IMR-90 (cell line): ENCODE data around the gene TNS1.

ENCODE experiments used
- BHLHE40 ChIP-seq: fragments of 150-350 bp; IDR thresholded peaks from 2 replicates; pipeline ENCODE4 v1.6.1; 2016; ENCODE audit warnings: mild to moderate bottlenecking, low read depth, low read length
- CEBPB ChIP-seq: IDR thresholded peaks from 2 replicates; pipeline ENCODE4 v1.6.1; 2012; ENCODE audit warnings: low read depth, low read length, improper control_type of control experiment
- CTCF ChIP-seq: conservative IDR thresholded peaks from 2 replicates; pipeline ENCODE4 v1.5.1; 2012; ENCODE audit warnings: mild to moderate bottlenecking, low read depth, low read length, improper control_type of control experiment
- FOS ChIP-seq: fragments of 150-350 bp; IDR thresholded peaks from 2 replicates; pipeline ENCODE4 v1.6.1; 2016; ENCODE audit warnings: low read depth, low read length
- MAFK ChIP-seq: IDR thresholded peaks from 2 replicates; pipeline ENCODE4 v1.6.1; 2012; ENCODE audit warnings: low read depth, low read length, improper control_type of control experiment
- MAZ ChIP-seq: IDR thresholded peaks from 2 replicates; pipeline ENCODE4 v1.6.1; 2012; ENCODE audit warnings: low read depth, mild to moderate bottlenecking, low read length, improper control_type of control experiment, moderate library complexity, borderline replicate concordance
- MXI1 ChIP-seq: IDR thresholded peaks from 2 replicates; pipeline ENCODE4 v1.6.1; 2012; ENCODE audit warnings: low read depth, mild to moderate bottlenecking, low read length, moderate library complexity, borderline replicate concordance
- POLR2A ChIP-seq: IDR thresholded peaks from 2 replicates; pipeline ENCODE4 v1.6.1; 2012; ENCODE audit warnings: mild to moderate bottlenecking, low read depth, low read length
- RAD21 ChIP-seq: IDR thresholded peaks from 2 replicates; pipeline ENCODE4 v1.6.1; 2012; ENCODE audit warnings: low read length, improper control_type of control experiment
- RCOR1 ChIP-seq: IDR thresholded peaks from 2 replicates; pipeline ENCODE4 v1.6.1; 2012; ENCODE audit warnings: mild to moderate bottlenecking, low read length, improper control_type of control experiment; ENCODE audit not compliant: insufficient replicate concordance
- RFX5 ChIP-seq: IDR thresholded peaks from 2 replicates; pipeline ENCODE4 v1.8.0; 2012; ENCODE audit warnings: low read depth, mild to moderate bottlenecking, low read length, moderate library complexity
- TF ChIP-seq, protein P1 (sequence below): fragments of 150-350 bp; IDR thresholded peaks from 2 replicates; pipeline ENCODE4 v1.6.1; 2017; ENCODE audit warnings: mild to moderate bottlenecking, antibody characterized with exemption, low read length, low read depth
- TF ChIP-seq, protein P2 (sequence below): fragments of 150-350 bp; IDR thresholded peaks from 2 replicates; pipeline ENCODE4 v1.6.1; 2016; ENCODE audit warnings: low read depth, mild to moderate bottlenecking, low read length, moderate library complexity, borderline replicate concordance

DNA sequence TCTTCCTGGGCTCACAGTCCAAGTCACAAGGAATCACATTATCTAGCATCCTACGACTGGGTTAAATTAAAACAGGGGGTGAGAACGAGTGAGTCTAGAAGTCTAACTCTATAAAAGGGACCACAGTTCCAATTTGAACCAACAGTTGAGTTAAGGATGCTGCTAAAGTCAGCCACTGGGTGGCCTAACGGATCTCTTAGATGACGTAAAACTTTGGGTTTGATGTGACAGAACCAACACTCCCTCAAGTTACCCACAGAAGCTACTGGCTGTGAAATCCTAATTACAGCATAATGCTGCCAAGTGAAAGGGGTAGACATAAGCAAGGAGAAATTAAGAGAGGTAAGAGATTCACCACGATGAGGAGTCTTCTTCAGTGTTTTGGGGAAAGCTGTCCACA, 33.6 kb upstream of the TNS1 start:
- TF ChIP-seq CTCF (no peak), POLR2A (no peak), RFX5 (no peak), RAD21 (no peak), FOS (no peak), RCOR1 (no peak), CEBPB (no peak), MAFK (no peak), MXI1 (no peak), BHLHE40 (no peak), MAZ (no peak)
- TF ChIP-seq, protein P1, sequence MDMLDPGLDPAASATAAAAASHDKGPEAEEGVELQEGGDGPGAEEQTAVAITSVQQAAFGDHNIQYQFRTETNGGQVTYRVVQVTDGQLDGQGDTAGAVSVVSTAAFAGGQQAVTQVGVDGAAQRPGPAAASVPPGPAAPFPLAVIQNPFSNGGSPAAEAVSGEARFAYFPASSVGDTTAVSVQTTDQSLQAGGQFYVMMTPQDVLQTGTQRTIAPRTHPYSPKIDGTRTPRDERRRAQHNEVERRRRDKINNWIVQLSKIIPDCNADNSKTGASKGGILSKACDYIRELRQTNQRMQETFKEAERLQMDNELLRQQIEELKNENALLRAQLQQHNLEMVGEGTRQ = no peak
- TF ChIP-seq, protein P2, sequence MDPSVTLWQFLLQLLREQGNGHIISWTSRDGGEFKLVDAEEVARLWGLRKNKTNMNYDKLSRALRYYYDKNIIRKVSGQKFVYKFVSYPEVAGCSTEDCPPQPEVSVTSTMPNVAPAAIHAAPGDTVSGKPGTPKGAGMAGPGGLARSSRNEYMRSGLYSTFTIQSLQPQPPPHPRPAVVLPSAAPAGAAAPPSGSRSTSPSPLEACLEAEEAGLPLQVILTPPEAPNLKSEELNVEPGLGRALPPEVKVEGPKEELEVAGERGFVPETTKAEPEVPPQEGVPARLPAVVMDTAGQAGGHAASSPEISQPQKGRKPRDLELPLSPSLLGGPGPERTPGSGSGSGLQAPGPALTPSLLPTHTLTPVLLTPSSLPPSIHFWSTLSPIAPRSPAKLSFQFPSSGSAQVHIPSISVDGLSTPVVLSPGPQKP = no peak
